ENCODE results near the gene CPNE2.
A peak's percentile ranks its signal among the peaks of the same experiment; 100 is the strongest.

The CPNE2 gene

DNA sequence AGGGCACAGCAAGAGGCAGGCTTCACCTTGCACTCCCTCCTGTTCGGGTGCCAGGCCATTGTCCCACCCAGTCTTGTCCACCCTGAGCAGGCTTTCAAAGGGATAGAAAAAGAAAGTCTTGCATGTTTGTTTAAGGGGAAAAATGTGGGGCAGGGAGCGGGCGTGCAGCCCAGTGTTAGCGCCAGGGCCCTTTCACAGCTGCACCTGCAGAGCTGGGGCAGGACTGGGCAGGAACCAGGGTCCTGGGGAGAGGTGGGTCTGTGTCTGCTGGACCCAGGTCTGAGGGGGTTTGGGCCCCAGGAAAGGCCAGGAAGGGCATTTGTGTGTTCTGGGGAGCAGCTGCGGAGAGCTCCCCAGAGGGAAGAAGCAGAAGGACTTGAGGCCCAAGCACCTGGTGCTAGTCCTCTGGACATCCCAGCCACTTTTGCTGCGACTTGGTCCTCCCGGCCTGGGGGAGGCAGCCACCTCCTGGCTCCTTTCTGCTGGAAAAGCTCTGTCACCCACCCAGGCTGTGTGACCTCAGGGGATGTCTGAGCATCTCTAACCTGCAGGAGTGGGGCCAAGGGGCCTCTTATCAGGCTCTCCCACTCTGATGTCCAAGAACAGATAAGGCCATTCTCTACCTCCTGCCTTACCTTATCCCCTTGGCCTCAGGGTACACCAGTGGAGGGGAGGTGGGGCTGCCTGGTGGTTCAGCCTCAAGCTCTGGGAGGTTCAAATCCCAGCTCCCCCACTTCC lies 48.7 kb downstream of the CPNE2 start:
- in situ Hi-C loops (cut with MboI; ENCODE audit: low sequenced_read_pairs, unreplicated experiment) = no loop called here
- no peak for DNase-seq (ENCODE audit: low spot score)
- TF ChIP-seq, protein P1, sequence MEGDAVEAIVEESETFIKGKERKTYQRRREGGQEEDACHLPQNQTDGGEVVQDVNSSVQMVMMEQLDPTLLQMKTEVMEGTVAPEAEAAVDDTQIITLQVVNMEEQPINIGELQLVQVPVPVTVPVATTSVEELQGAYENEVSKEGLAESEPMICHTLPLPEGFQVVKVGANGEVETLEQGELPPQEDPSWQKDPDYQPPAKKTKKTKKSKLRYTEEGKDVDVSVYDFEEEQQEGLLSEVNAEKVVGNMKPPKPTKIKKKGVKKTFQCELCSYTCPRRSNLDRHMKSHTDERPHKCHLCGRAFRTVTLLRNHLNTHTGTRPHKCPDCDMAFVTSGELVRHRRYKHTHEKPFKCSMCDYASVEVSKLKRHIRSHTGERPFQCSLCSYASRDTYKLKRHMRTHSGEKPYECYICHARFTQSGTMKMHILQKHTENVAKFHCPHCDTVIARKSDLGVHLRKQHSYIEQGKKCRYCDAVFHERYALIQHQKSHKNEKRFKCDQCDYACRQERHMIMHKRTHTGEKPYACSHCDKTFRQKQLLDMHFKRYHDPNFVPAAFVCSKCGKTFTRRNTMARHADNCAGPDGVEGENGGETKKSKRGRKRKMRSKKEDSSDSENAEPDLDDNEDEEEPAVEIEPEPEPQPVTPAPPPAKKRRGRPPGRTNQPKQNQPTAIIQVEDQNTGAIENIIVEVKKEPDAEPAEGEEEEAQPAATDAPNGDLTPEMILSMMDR (IDR thresholded peaks at IDR 0.05; ENCODE audit: borderline replicate concordance, control extremely low read depth, extremely low read depth, insufficient read depth, missing control alignments) = no peak

DNA sequence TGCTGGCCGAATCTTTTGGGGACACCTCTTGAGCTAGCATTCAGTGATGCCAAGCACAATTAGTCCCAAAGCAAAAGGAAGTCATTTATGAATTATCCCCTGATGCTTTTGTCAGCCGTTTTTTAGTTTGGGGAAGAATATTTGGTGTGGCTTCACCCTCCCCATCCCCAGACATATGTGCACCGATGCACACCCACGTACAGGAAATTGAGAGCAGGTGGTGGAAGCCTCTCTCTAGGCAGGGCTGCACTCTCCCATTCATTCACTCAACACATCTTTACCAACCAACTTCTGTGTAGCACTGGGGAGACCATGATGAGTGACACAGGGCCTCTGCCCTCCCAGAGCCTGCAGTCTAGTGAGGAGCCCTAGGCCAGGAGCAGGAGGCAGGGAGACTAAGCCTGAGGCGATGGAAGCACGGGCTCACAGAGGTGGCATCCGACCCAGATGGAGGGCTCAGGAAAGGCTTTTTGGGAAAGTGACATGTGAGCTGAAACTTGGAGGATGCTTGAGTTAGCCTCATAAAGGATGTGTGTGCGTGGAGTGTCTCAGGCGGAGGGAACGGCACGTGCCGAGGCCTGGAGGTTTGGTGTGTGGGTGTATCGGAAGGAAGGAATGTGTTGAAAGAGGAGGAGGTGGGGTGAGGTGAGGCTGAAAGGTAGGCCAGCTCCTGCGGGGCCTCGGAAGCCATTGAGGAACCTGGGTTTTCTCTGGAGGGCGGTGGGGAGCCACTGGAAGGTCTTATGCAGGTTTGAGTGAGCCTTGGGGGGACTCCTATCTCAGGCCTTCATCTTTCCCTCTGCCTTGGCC lies 49.6 kb downstream of the CPNE2 start:
- DNase-seq (ENCODE audit: low spot score) = peak; percentile 69
- TF ChIP-seq, protein P1 (IDR thresholded peaks at IDR 0.05; ENCODE audit: borderline replicate concordance, control extremely low read depth, extremely low read depth, insufficient read depth, missing control alignments) = no peak
- in situ Hi-C loops (cut with MboI; ENCODE audit: low sequenced_read_pairs, unreplicated experiment) = no loop called here

DNA sequence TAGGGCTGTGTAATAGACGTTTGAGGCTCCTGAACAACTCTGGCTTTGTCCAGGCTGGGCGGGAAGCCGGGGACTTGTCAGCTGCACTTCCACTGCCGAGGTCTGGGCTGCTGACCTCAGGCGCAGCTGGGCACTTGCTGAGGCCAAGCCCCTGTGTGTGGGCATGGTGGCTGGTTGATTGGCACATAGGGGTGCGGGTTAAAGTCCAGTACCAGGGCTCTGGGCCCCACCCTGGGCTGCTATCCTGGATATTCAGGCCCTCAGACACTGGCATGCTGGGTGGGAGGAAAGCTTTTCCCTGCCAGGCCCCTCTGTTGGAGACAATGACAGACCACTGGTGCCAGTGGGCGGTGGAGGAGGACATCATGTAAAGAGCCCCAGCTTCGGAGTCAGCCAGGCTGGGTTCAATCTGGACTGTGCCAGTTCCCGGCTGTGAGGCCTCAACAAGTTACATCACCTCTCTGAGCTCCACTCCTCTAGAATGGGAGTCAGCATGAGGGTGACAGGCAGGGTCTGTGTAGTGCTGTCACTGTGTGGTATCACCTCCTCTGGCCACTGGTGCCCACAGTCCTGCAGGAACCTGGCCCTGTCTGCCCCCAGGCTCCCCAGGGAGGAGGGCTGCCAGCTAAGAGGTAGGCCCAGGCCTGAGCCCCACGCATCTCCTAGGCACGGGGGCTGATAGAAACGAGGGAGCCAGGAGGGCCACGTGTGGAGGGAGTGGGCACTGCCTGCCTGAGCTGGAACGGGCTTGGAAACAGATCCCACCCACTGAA lies 51.0 kb downstream of the CPNE2 start:
- in situ Hi-C loops (cut with MboI; ENCODE audit: low sequenced_read_pairs, unreplicated experiment) = no loop called here
- TF ChIP-seq, protein P1 (IDR thresholded peaks at IDR 0.05; ENCODE audit: borderline replicate concordance, control extremely low read depth, extremely low read depth, insufficient read depth, missing control alignments) = no peak
- no peak for DNase-seq (ENCODE audit: low spot score)

DNA sequence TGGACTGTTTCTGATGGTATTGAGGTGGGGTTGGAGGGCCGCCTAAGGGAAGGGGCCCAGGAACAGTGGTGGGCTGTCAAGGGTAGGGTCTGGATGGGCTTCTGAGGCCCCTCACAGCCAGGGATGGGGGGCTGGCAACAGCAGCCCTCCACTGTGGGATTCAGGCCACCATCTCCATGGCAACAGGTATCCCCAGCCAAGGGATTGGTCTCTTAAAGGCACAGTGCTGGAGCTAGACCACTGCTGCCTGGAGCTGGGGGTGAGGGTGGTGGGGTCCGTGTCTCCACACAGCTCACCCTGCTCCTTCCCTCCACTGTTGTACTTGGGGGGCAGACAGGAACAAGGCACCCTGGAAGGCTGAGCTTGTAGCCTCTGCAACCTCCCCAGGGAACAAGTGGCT lies 51.6 kb downstream of the CPNE2 start:
- no peak for DNase-seq (ENCODE audit: low spot score)
- in situ Hi-C loops (cut with MboI; ENCODE audit: low sequenced_read_pairs, unreplicated experiment) = no loop called here

DNA sequence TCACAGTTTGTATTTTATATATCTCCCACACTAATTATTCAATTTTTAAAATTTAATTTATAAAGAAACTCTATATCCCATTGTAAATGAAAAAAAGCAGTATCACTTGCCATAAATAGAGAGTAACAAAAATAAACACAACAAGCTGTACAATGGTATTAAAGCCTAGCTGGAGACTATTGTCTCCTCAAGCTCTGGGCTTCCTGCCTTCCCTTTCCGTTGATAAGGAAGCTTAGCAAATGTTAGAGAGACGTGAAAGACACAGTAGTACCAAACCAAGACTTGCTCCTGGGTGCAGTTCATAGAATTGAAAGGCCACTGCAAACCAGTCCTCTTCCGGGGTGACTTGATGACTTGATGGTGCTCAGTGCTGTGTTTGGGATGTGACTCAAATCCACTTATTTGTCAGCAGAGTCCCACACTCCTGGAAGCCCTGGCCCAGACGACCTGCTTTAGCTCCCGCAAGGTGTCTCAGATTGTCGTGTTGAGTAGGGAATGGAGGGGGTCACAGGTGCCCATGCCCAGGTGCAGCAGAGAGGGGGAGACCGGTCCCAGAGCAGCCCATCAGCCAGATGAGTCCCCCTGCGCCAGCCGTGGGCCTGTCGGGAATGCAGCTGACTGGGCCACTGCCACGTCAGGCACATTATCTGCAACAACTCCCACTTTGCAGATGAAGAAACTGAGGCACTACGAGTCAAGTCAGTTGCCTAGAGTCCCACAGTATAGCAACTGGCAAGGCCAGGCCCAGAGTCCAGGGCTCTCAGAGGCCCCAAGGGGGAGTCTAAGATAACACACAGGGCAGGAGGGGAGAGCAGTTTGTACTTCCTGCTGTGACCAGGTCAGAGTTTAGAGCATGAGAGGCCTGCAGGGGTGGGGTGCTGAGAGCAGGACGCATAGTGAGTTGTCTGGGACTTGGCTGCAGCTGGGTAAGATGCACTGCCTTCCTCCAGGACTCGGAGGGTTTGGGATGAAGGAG lies 53.0 kb downstream of the CPNE2 start:
- TF ChIP-seq, protein P1 (IDR thresholded peaks at IDR 0.05; ENCODE audit: borderline replicate concordance, control extremely low read depth, extremely low read depth, insufficient read depth, missing control alignments) = no peak
- peak; percentile 31 for DNase-seq (ENCODE audit: low spot score)
- in situ Hi-C loops (cut with MboI; ENCODE audit: low sequenced_read_pairs, unreplicated experiment) = no loop called here

More for the DNA sequence above, 51.6 kb downstream of the CPNE2 start:
- TF ChIP-seq, protein P1 (IDR thresholded peaks at IDR 0.05; ENCODE audit: borderline replicate concordance, control extremely low read depth, extremely low read depth, insufficient read depth, missing control alignments) = no peak
